Body of pancreas (tissue), 4 donors: Measurements from ENCODE around the gene FAM186B. TPM values are rescaled to one million over a fixed set of nuclear protein-coding genes. Genes with fewer than 3 reads are reported as not detected.

Source experiments
- ATAC-seq: fragments of 150-250 bp; one replicate; pipeline ENCODE4 v1.9.1; 2016
- DNase-seq, 4 donors: peaks; one replicate each; pipeline ENCODE4 v3.0.0-alpha.2; 2019
- H3K27ac ChIP-seq, 4 donors: fragments of 200-600 bp; sonication (generic); 1 replicate in 3 of 4; 2 replicates in 1 of 4; pipeline versions ENCODE4 v1.5.1 to v1.6.1; 2016 to 2019; ENCODE audit warnings: mild to moderate bottlenecking in 1 of 4, mixed read lengths in 1 of 4, moderate library complexity in 1 of 4
- H3K27me3 ChIP-seq, 2 donors: fragments of 200-600 bp; sonication (generic); one replicate each; pipeline ENCODE4 v1.6.0; 2016; ENCODE audit warnings: mild to moderate bottlenecking in 1 of 2
- H3K36me3 ChIP-seq, 2 donors: fragments of 200-600 bp; sonication (generic); replicated peaks in 1 of 2; 2 replicates each; pipeline ENCODE4 v1.5.1; 2016; ENCODE audit warnings: low read depth in 2 of 2; ENCODE audit not compliant: insufficient read depth in 1 of 2
- H3K4me1 ChIP-seq: fragments of 200-600 bp; sonication (generic); one replicate; pipeline ENCODE4 v1.6.0; 2016
- H3K4me3 ChIP-seq, 2 donors: fragments of 200-600 bp; sonication (generic); 1 replicate in 1 of 2; 2 replicates in 1 of 2; pipeline ENCODE4 v1.5.1; 2016 to 2019
- H3K9me3 ChIP-seq, 3 donors: fragments of 200-600 bp; sonication (generic); 1 replicate in 2 of 3; 2 replicates in 1 of 3; pipeline ENCODE4 v1.5.1; 2016
- CTCF ChIP-seq, 7 experiments: fragments of 450-650 bp in 4 of 7; fragments of 200-600 bp in 3 of 7; sonication (generic) in 3 of 7; IDR thresholded peaks; one replicate each; pipeline ENCODE4 v1.5.1; 2016 to 2019; ENCODE audit warnings: antibody characterized with exemption in 7 of 7
- POLR2A ChIP-seq, 3 donors: fragments of 450-650 bp; IDR thresholded peaks; one replicate each; pipeline ENCODE4 v1.6.1; 2016; ENCODE audit warnings: antibody characterized with exemption in 3 of 3, mild to moderate bottlenecking in 2 of 3
- whole genome bisulfite sequencing, 2 donors: methylation state at CpG; one replicate each; pipeline ENCODE4 v1.1.5; 2017; 5-methylcytosine and 5-hydroxymethylcytosine counted together
- intact Hi-C: fragments of 100-400 bp; cut with DNase I; formaldehyde crosslinking; loops from one replicate; pipeline ENCODE4 v1.15.1; 2023
- total RNA-seq, 2 donors: library from RNA; depleted of rRNA; stranded (reverse); fragments of >200 nt; gene quantifications; one replicate each; pipeline ENCODE4 v1.1.0, GENCODE V29; 2016

The FAM186B gene
- total RNA-seq, 2 donors from 2014 or later: 0.78 TPM; not detected in 1

- DNase-seq (no peak), ATAC-seq (no peak)
- no peak overlapping the region for H3K27ac ChIP-seq
- no peaks in the 10 kb centered on the region for H3K36me3 ChIP-seq
- H3K9me3 ChIP-seq: no peaks in the 10 kb centered on the region
- no peak overlapping the region for H3K4me3 ChIP-seq
- intact Hi-C loops: no loop called here
- no peaks in the 10 kb centered on the region for H3K4me1 ChIP-seq
- no peaks in the 10 kb centered on the region for H3K27me3 ChIP-seq
- TF ChIP-seq CTCF (IDR thresholded peaks at IDR 0.05) (no peak), POLR2A (IDR thresholded peaks at IDR 0.05) (no peak)
- 97 to 100% methylated on average over 2 of the region's 2 CpGs for WGBS, 2 donors
Measured at GRCh38 chr12:49609059-49609874, 3.8 kb upstream of the FAM186B start.

- ATAC-seq (no peak), DNase-seq (no peak)
- 58 to 66% methylated on average over 3 to 5 of the region's 5 CpGs for WGBS, 2 donors
- H3K36me3 ChIP-seq: no peaks in the 10 kb centered on the region
- H3K27ac ChIP-seq: no peak overlapping the region
- no peak for TF ChIP-seq CTCF (IDR thresholded peaks at IDR 0.05)
- TF ChIP-seq POLR2A (IDR thresholded peaks at IDR 0.05): no peak
- H3K4me3 ChIP-seq: no peak overlapping the region
- no peaks in the 10 kb centered on the region for H3K9me3 ChIP-seq
- intact Hi-C loops: no loop called here
- no peaks in the 10 kb centered on the region for H3K4me1 ChIP-seq
- no peaks in the 10 kb centered on the region for H3K27me3 ChIP-seq
Measured at GRCh38 chr12:49604856-49605255, 583 bp downstream of the FAM186B start.

GRCh38 chr12:49603721-49604120 lies 1.7 kb downstream of the FAM186B start:
- DNase-seq: no peak
- Histone ChIP-seq H3K36me3 (no peaks in the 10 kb centered on the region), H3K27me3 (no peaks in the 10 kb centered on the region), H3K9me3 (no peaks in the 10 kb centered on the region), H3K27ac (no peak overlapping the region), H3K4me1 (no peaks in the 10 kb centered on the region), H3K4me3 (no peak overlapping the region)
- 67 to 81% methylated on average over 1 of the region's 1 CpG for WGBS, 2 donors
- ATAC-seq: no peak
- TF ChIP-seq CTCF (IDR thresholded peaks at IDR 0.05) (no peak), POLR2A (IDR thresholded peaks at IDR 0.05) (no peak)
- intact Hi-C loops: no loop called here

- TF ChIP-seq POLR2A (IDR thresholded peaks at IDR 0.05) (no peak), CTCF (IDR thresholded peaks at IDR 0.05) (no peak)
- WGBS, 2 donors: 89 to 96% methylated on average over 8 of the region's 8 CpGs
- no peaks in the 10 kb centered on the region for H3K4me1 ChIP-seq
- no peak for ATAC-seq
- intact Hi-C loops: no loop called here
- no peak overlapping the region for H3K4me3 ChIP-seq
- no peaks in the 10 kb centered on the region for H3K36me3 ChIP-seq
- H3K27ac ChIP-seq: no peak overlapping the region
- H3K27me3 ChIP-seq: no peaks in the 10 kb centered on the region
- no peak for DNase-seq
- no peaks in the 10 kb centered on the region for H3K9me3 ChIP-seq
Measured at GRCh38 chr12:49599961-49600360, 5.5 kb downstream of the FAM186B start.

GRCh38 chr12:49598527-49598926 lies 6.9 kb downstream of the FAM186B start:
- Histone ChIP-seq H3K9me3 (no peaks in the 10 kb centered on the region), H3K27ac (no peak overlapping the region), H3K27me3 (no peaks in the 10 kb centered on the region), H3K4me3 (no peak overlapping the region), H3K36me3 (no peaks in the 10 kb centered on the region), H3K4me1 (no peaks in the 10 kb centered on the region)
- no peak for TF ChIP-seq CTCF (IDR thresholded peaks at IDR 0.05)
- TF ChIP-seq POLR2A (IDR thresholded peaks at IDR 0.05): no peak
- WGBS, 2 donors: 72 to 85% methylated on average over 10 of the region's 10 CpGs
- ATAC-seq (no peak), DNase-seq (no peak)
- intact Hi-C loops: no loop called here
